GM12878 (cell line): ENCODE results near the gene KLF9. TPM values are rescaled to one million over a fixed set of nuclear protein-coding genes. Genes with fewer than 3 reads are reported as not detected.

Experiments
- ATAC-seq: fragments of 200-7000 bp; cut with Tn5 transposase; 3 replicates; pipeline ENCODE4 v1.9.1; 2020; ENCODE audit warnings: mild to moderate bottlenecking, moderate library complexity
- BruUV-seq: library from RNA; stranded (reverse); fragments of 400-500 nt; replicated peaks from 2 replicates; lab custom pipeline; 2021; lab: Mats Ljungman, UMichigan
- CTCF ChIA-PET: fragments of 300-600 bp; sonication (Branson Sonifier 250); formaldehyde crosslinking; extraction: SDS; loops from one replicate; lab custom pipeline; 2021; ENCODE audit warnings: inconsistent platforms; lab: Yijun Ruan, JAX
- POLR2A ChIA-PET: fragments of 350-600 bp; formaldehyde crosslinking; extraction: SDS; loops from one replicate; lab custom pipeline; 2021; ENCODE audit warnings: inconsistent platforms; lab: Charles Lee
- RAD21 ChIA-PET: fragments of 300-600 bp; sonication (Branson Sonifier 250); formaldehyde crosslinking; loops from one replicate; lab custom pipeline; 2023; ENCODE audit warnings: antibody characterized with exemption; ENCODE audit not compliant: unreplicated experiment; lab: Charles Lee
- SMC1A ChIA-PET: fragments of 300-600 bp; sonication (Branson Sonifier 250); formaldehyde crosslinking; loops from one replicate; lab custom pipeline; 2023; ENCODE audit not compliant: unreplicated experiment, uncharacterized antibody; lab: Charles Lee
- DNase-seq: peaks from one replicate; pipeline ENCODE4 v3.0.0-alpha.2; 2011; ENCODE audit warnings: low read depth, low spot score
- FAIRE-seq: peaks from 3 replicates; lab custom pipeline; 2011; peaks lifted over from hg19 to GRCh38; lab: Jason Lieb, UNC
- H2AFZ ChIP-seq: 2 replicates; pipeline ENCODE4 v1.6.0; 2011; ENCODE audit warnings: low read depth, low read length, control low read depth; ENCODE audit not compliant: control insufficient read depth
- H3K27ac ChIP-seq: 2 replicates; pipeline ENCODE4 v1.5.1; 2011; ENCODE audit warnings: control low read depth; ENCODE audit not compliant: control insufficient read depth, insufficient read depth
- H3K27me3 ChIP-seq, 2 experiments: replicated peaks in 1 of 2; 2 replicates each; pipeline versions ENCODE4 v1.6.0 to v1.6.1; 2011; ENCODE audit warnings: low read length in 1 of 2; ENCODE audit not compliant: control insufficient read depth in 2 of 2, insufficient read depth in 2 of 2
- H3K36me3 ChIP-seq, 2 experiments: 2 replicates each; pipeline ENCODE4 v1.5.1; 2011; ENCODE audit warnings: low read length in 1 of 2; ENCODE audit not compliant: control insufficient read depth in 2 of 2, insufficient read depth in 2 of 2
- H3K4me1 ChIP-seq: 2 replicates; pipeline ENCODE4 v1.6.1; 2011; ENCODE audit warnings: mild to moderate bottlenecking, low read length, moderate library complexity, mixed read lengths; ENCODE audit not compliant: control insufficient read depth, insufficient read depth
- H3K4me2 ChIP-seq: 2 replicates; pipeline ENCODE4 v1.6.0; 2011; ENCODE audit warnings: control low read depth; ENCODE audit not compliant: control insufficient read depth, insufficient read depth
- H3K4me3 ChIP-seq: fragments of 200-600 bp; sonication (generic); 2 replicates; pipeline ENCODE4 v1.5.1; 2016
- H3K79me2 ChIP-seq: 2 replicates; pipeline ENCODE4 v1.6.0; 2011; ENCODE audit warnings: low read length; ENCODE audit not compliant: control insufficient read depth, insufficient read depth
- H3K9ac ChIP-seq: 2 replicates; pipeline ENCODE4 v1.8.0; 2011; ENCODE audit warnings: low read length, control low read depth, mixed read lengths; ENCODE audit not compliant: control insufficient read depth, insufficient read depth
- H3K9me3 ChIP-seq: replicated peaks from 3 replicates; pipeline ENCODE4 v1.5.1; 2011; ENCODE audit warnings: mild to moderate bottlenecking, low read length; ENCODE audit not compliant: control insufficient read depth, insufficient read depth
- H4K20me1 ChIP-seq: 2 replicates; pipeline ENCODE4 v1.6.0; 2011; ENCODE audit not compliant: control insufficient read depth, insufficient read depth
- CBFB ChIP-seq: IDR thresholded peaks from 2 replicates; pipeline ENCODE4 v1.6.1; 2016; ENCODE audit warnings: antibody characterized with exemption, low read depth
- ESRRA ChIP-seq: IDR thresholded peaks from 2 replicates; pipeline ENCODE4 v1.6.1; 2012; ENCODE audit warnings: mild to moderate bottlenecking, low read length, improper control_type of control experiment
- ETV6 ChIP-seq, 2 experiments: fragments of 450-650 bp in 1 of 2; IDR thresholded peaks in 1 of 2; conservative IDR thresholded peaks in 1 of 2; 2 replicates each; pipeline ENCODE4 v1.6.1; 2014; ENCODE audit warnings: antibody characterized with exemption in 1 of 2, borderline replicate concordance in 1 of 2, low read depth in 1 of 2, mild to moderate bottlenecking in 1 of 2, moderate library complexity in 1 of 2
- FOXK2 ChIP-seq: fragments of 450-650 bp; IDR thresholded peaks from 2 replicates; pipeline ENCODE4 v1.6.1; 2017; ENCODE audit warnings: mild to moderate bottlenecking, moderate library complexity
- HDAC6 ChIP-seq: fragments of 200-600 bp; sonication (generic); IDR thresholded peaks from one replicate; pipeline ENCODE4 v1.8.0; 2017; ENCODE audit warnings: antibody characterized with exemption; ENCODE audit not compliant: unreplicated experiment
- HDGF ChIP-seq: fragments of 450-650 bp; IDR thresholded peaks from 2 replicates; pipeline ENCODE4 v1.6.1; 2016; ENCODE audit warnings: antibody characterized with exemption
- MTA2 ChIP-seq: fragments of 450-650 bp; IDR thresholded peaks from 2 replicates; pipeline ENCODE4 v1.6.1; 2016; ENCODE audit warnings: low read depth, mild to moderate bottlenecking, moderate library complexity
- NR2F1 ChIP-seq: fragments of 450-650 bp; conservative IDR thresholded peaks from 2 replicates; pipeline ENCODE4 v1.6.1; 2017; ENCODE audit warnings: mild to moderate bottlenecking
- TCF3 ChIP-seq: IDR thresholded peaks from 2 replicates; pipeline ENCODE4 v1.6.1; 2012; ENCODE audit warnings: low read depth, mild to moderate bottlenecking, low read length, borderline replicate concordance; ENCODE audit not compliant: insufficient read depth
- ZBED1 ChIP-seq: IDR thresholded peaks from 2 replicates; pipeline ENCODE4 v1.6.1; 2016; ENCODE audit warnings: borderline replicate concordance
- whole genome bisulfite sequencing: methylation state at CpG from one replicate; pipeline ENCODE4 v1.1.6; 2016; ENCODE audit warnings: low lambda C conversion rate; ENCODE audit not compliant: insufficient replicate concordance, insufficient coverage; ENCODE audit errors: missing lambda C conversion rate; 5-methylcytosine and 5-hydroxymethylcytosine counted together
- in situ Hi-C: fragments of 300-500 bp; cut with MboI; formaldehyde crosslinking; loops from 9 replicates; pipeline ENCODE4 v1.14.3; 2018; ENCODE audit warnings: mixed read lengths
- intact Hi-C: fragments of 100-400 bp; cut with micrococcal nuclease; formaldehyde crosslinking; loops from one replicate; pipeline ENCODE4 v1.14.2; 2022; ENCODE audit not compliant: unreplicated experiment
- polyA plus RNA-seq, 11 experiments: library from polyadenylated mRNA; depleted of rRNA in 4 of 11; unstranded in 6 of 11; stranded (reverse) in 5 of 11; fragments of >200 nt; fragmentation: Nextera tagmentation in 4 of 11; fragmentation: Illumina TruSeq in 1 of 11; extraction: Ambion mirVana in 4 of 11; extraction: Trizol in 1 of 11; gene quantifications; 1 replicate in 1 of 11; 2 replicates in 10 of 11; pipeline versions ENCODE4 v1.2.1 to v1.2.3, GENCODE V29; 2011 to 2016; ENCODE audit warnings: inconsistent platforms in 2 of 11, missing spikeins in 2 of 11, low read depth in 1 of 11
- total RNA-seq, 4 experiments: library from RNA; depleted of rRNA in 3 of 4; stranded (reverse); fragments of >200 nt in 3 of 4; fragmentation: Illumina TruSeq in 1 of 4; extraction: Trizol in 1 of 4; gene quantifications; 2 replicates each; pipeline versions ENCODE4 v1.2.1 to v1.2.3, GENCODE V29; 2013 to 2021
- TF ChIP-seq, protein P1 (sequence below): IDR thresholded peaks from 2 replicates; pipeline ENCODE4 v1.6.1; 2012; ENCODE audit warnings: low read depth, low read length, improper control_type of control experiment
- TF ChIP-seq, protein P2 (sequence below): fragments of 450-650 bp; IDR thresholded peaks from 2 replicates; pipeline ENCODE4 v1.6.1; 2017; ENCODE audit warnings: low read depth, mild to moderate bottlenecking, moderate library complexity
- TF ChIP-seq, protein P3 (sequence below): IDR thresholded peaks from 2 replicates; pipeline ENCODE4 v1.6.1; 2011; ENCODE audit warnings: low read depth, mild to moderate bottlenecking, low read length, moderate library complexity, borderline replicate concordance; ENCODE audit errors: extremely low read depth

Gene KLF9
- total and polyA plus RNA-seq, 10 of the 15 experiments (the other 5 are each of a cell fraction or from before 2014, with no cell fraction given): 0.09 to 0.96 (median 0.83) TPM

DNA sequence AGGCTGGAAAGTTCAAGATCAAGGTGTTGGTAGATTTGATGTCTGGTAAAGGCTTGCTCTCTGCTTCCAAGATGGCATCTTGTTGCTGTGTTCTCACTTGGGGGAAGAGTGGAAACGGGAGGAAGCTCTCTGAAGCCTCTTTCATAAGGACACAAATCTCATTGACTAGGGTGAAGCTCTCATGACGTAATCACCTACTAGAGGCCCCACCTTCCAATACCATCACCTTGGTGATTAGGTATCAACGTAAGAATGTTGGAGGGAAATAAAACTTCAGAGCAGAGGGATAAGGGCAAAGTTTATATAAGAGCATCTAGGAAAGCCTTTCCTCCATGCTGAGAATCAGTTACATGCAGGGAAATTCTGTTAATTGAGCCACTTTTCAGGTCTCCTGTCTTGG lies 15.4 kb upstream of the KLF9 start (continued):
- TF ChIP-seq ETV6 (conservative IDR thresholded peaks at IDR 0.05 in 1 of 2, IDR thresholded peaks at IDR 0.05 in 1 of 2; ENCODE audit: borderline replicate concordance in 1 of 2, low read depth in 1 of 2) (no peak), HDGF (no peak), FOXK2 (no peak)
- TF ChIP-seq, protein P1, sequence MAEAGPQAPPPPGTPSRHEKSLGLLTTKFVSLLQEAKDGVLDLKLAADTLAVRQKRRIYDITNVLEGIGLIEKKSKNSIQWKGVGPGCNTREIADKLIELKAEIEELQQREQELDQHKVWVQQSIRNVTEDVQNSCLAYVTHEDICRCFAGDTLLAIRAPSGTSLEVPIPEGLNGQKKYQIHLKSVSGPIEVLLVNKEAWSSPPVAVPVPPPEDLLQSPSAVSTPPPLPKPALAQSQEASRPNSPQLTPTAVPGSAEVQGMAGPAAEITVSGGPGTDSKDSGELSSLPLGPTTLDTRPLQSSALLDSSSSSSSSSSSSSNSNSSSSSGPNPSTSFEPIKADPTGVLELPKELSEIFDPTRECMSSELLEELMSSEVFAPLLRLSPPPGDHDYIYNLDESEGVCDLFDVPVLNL: no peak
- TF ChIP-seq, protein P2, sequence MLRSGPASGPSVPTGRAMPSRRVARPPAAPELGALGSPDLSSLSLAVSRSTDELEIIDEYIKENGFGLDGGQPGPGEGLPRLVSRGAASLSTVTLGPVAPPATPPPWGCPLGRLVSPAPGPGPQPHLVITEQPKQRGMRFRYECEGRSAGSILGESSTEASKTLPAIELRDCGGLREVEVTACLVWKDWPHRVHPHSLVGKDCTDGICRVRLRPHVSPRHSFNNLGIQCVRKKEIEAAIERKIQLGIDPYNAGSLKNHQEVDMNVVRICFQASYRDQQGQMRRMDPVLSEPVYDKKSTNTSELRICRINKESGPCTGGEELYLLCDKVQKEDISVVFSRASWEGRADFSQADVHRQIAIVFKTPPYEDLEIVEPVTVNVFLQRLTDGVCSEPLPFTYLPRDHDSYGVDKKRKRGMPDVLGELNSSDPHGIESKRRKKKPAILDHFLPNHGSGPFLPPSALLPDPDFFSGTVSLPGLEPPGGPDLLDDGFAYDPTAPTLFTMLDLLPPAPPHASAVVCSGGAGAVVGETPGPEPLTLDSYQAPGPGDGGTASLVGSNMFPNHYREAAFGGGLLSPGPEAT: no peak

DNA sequence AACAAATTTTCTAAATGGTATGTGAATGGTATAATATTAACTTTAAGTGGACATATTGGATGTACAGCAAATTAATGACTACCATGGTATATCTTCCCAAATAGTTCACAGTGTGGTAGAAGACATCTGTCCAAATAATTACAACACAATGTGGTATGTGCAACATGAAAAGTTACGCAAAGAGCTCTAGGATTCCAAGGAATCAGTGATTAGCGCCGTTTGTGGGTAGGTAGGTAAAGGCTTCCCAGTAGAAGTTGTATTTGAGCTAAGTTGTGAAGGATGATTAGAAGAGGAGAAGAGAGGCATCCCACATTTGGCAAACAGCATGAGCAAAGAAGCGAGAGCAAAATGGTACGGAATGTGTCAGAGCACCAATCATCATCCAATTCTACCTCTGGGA lies 14.3 kb upstream of the KLF9 start:
- ChIA-PET CTCF (interaction anchor here (1.0 kb wide), 1 partner anchor 173 kb away, joined by 3 read pairs; no protein-coding TSS in a partner anchor), SMC1A (no interaction called here), RAD21 (no interaction called here), POLR2A (interaction anchor here (0.6 kb wide), 1 partner anchor 15 kb away, joined by 5 read pairs; no protein-coding TSS in a partner anchor)
- FAIRE-seq (no peak), DNase-seq (no peak), ATAC-seq (no peak)
- Histone ChIP-seq H3K9me3 (no peaks in the 10 kb centered on the region; the same call in 2 of the 3 replicates), H3K4me1 (no peaks in the 10 kb centered on the region), H3K79me2 (no peaks in the 10 kb centered on the region), H3K9ac (no peak overlapping the region), H4K20me1 (no peaks in the 10 kb centered on the region), H3K36me3 (no peaks in the 10 kb centered on the region), H3K4me2 (no peak overlapping the region), H2AFZ (no peak overlapping the region), H3K4me3 (no peak overlapping the region), H3K27ac (no peak overlapping the region), H3K27me3 (no peaks in the 10 kb centered on the region; a peak in 1 of 4 replicates)
- BruUV-seq: no TSS peak
- WGBS: 94% methylated on average over 5 of the region's 5 CpGs
- TF ChIP-seq NR2F1 (no peak), TCF3 (no peak), HDAC6 (no peak), MTA2 (no peak), ESRRA (no peak), ZBED1 (no peak), CBFB (no peak)
- TF ChIP-seq, protein P3, sequence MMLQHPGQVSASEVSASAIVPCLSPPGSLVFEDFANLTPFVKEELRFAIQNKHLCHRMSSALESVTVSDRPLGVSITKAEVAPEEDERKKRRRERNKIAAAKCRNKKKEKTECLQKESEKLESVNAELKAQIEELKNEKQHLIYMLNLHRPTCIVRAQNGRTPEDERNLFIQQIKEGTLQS: no peak
- intact Hi-C loops (loop anchor here (10.0 kb wide), 1 partner anchor 56 kb away; no protein-coding TSS in a partner anchor), in situ Hi-C loops (no loop called here)
